ENCODE data around the gene AGMO. TPM values are rescaled to one million over a fixed set of nuclear protein-coding genes. Genes with fewer than 3 reads are reported as not detected.

Gene AGMO
- total and polyA plus RNA-seq, 2 experiments from 2014 or later, result 6.5 to 7.3 TPM

- Histone ChIP-seq H2AFZ (no peak overlapping the region), H3K27ac (no peak overlapping the region), H4K20me1 (ENCODE audit: insufficient read depth, poor library complexity, severe bottlenecking) (no peaks in the 10 kb centered on the region), H3K4me1 (ENCODE audit: insufficient read depth) (no peaks in the 10 kb centered on the region), H3K9me2 (replicated peaks; ENCODE audit: insufficient read depth) (no peaks in the 10 kb centered on the region), H3K27me3 (no peaks in the 10 kb centered on the region), H3K4me3 (no peak overlapping the region), H3K79me2 (no peaks in the 10 kb centered on the region), H3K4me2 (no peak overlapping the region), H3K36me3 (replicated peaks; ENCODE audit: insufficient read depth, low read depth) (no peaks in the 10 kb centered on the region), H3K9me3 (ENCODE audit: low read depth) (no peaks in the 10 kb centered on the region)
- WGBS (ENCODE audit: low lambda C conversion rate, missing lambda C conversion rate), result 92% methylated on average over 4 of the region's 4 CpGs
- DNase-seq (ENCODE audit: low spot score), result no peak
- TF ChIP-seq CTCF (IDR thresholded peaks at IDR 0.05; ENCODE audit: poor library complexity) (no peak), EZH2phosphoT487 (IDR thresholded peaks at IDR 0.05; ENCODE audit: low read depth, severe bottlenecking, unreplicated experiment) (no peak), EZH2 (IDR thresholded peaks at IDR 0.05; ENCODE audit: borderline replicate concordance) (no peak)
Observed at GRCh38 chr7:15239801-15240200, 322.0 kb downstream of the AGMO start.

GRCh38 chr7:15236952-15237351, 324.9 kb downstream of the AGMO start:
- H2AFZ ChIP-seq, result no peak overlapping the region
- 59% methylated on average over 2 of the region's 2 CpGs for WGBS (ENCODE audit: low lambda C conversion rate, missing lambda C conversion rate)

GRCh38 chr7:15234431-15234830, 327.4 kb downstream of the AGMO start:
- Histone ChIP-seq H3K4me3 (no peak overlapping the region), H3K27ac (no peak overlapping the region), H3K9me3 (ENCODE audit: low read depth) (no peaks in the 10 kb centered on the region), H3K4me1 (ENCODE audit: insufficient read depth) (no peaks in the 10 kb centered on the region), H3K4me2 (no peak overlapping the region), H2AFZ (no peak overlapping the region), H3K27me3 (no peaks in the 10 kb centered on the region), H3K36me3 (replicated peaks; ENCODE audit: insufficient read depth, low read depth) (no peaks in the 10 kb centered on the region), H3K9me2 (replicated peaks; ENCODE audit: insufficient read depth) (no peaks in the 10 kb centered on the region), H4K20me1 (ENCODE audit: insufficient read depth, poor library complexity, severe bottlenecking) (no peaks in the 10 kb centered on the region), H3K79me2 (no peaks in the 10 kb centered on the region)
- no peak for DNase-seq (ENCODE audit: low spot score)
- 73% methylated on average over 3 of the region's 3 CpGs for WGBS (ENCODE audit: low lambda C conversion rate, missing lambda C conversion rate)
- TF ChIP-seq EZH2 (IDR thresholded peaks at IDR 0.05; ENCODE audit: borderline replicate concordance), result no peak
- TF ChIP-seq CTCF (IDR thresholded peaks at IDR 0.05; ENCODE audit: poor library complexity), result no peak
- TF ChIP-seq EZH2phosphoT487 (IDR thresholded peaks at IDR 0.05; ENCODE audit: low read depth, severe bottlenecking, unreplicated experiment), result no peak

More at GRCh38 chr7:15236952-15237351, 324.9 kb downstream of the AGMO start:
- H3K79me2 ChIP-seq, result no peaks in the 10 kb centered on the region
- no peak overlapping the region for H3K4me2 ChIP-seq
- no peaks in the 10 kb centered on the region for H4K20me1 ChIP-seq (ENCODE audit: insufficient read depth, poor library complexity, severe bottlenecking)
- no peak for DNase-seq (ENCODE audit: low spot score)
- no peak overlapping the region for H3K27ac ChIP-seq
- TF ChIP-seq CTCF (IDR thresholded peaks at IDR 0.05; ENCODE audit: poor library complexity) (no peak), EZH2phosphoT487 (IDR thresholded peaks at IDR 0.05; ENCODE audit: low read depth, severe bottlenecking, unreplicated experiment) (no peak)
- no peaks in the 10 kb centered on the region for H3K9me3 ChIP-seq (ENCODE audit: low read depth)
- H3K4me3 ChIP-seq, result no peak overlapping the region
- no peaks in the 10 kb centered on the region for H3K27me3 ChIP-seq
- no peaks in the 10 kb centered on the region for H3K9me2 ChIP-seq (replicated peaks; ENCODE audit: insufficient read depth)
- H3K36me3 ChIP-seq (replicated peaks; ENCODE audit: insufficient read depth, low read depth), result no peaks in the 10 kb centered on the region
- no peaks in the 10 kb centered on the region for H3K4me1 ChIP-seq (ENCODE audit: insufficient read depth)

GRCh38 chr7:15228831-15229230, 333.0 kb downstream of the AGMO start:
- Histone ChIP-seq H4K20me1 (ENCODE audit: insufficient read depth, poor library complexity, severe bottlenecking) (no peaks in the 10 kb centered on the region), H3K4me1 (ENCODE audit: insufficient read depth) (no peaks in the 10 kb centered on the region), H3K27me3 (no peaks in the 10 kb centered on the region), H3K4me3 (no peak overlapping the region), H3K4me2 (no peak overlapping the region), H3K9me3 (ENCODE audit: low read depth) (no peaks in the 10 kb centered on the region), H3K79me2 (no peaks in the 10 kb centered on the region), H2AFZ (no peak overlapping the region), H3K27ac (no peak overlapping the region), H3K9me2 (replicated peaks; ENCODE audit: insufficient read depth) (no peaks in the 10 kb centered on the region), H3K36me3 (replicated peaks; ENCODE audit: insufficient read depth, low read depth) (no peaks in the 10 kb centered on the region)
- DNase-seq (ENCODE audit: low spot score), result no peak
- TF ChIP-seq EZH2 (IDR thresholded peaks at IDR 0.05; ENCODE audit: borderline replicate concordance), result no peak
- TF ChIP-seq CTCF (IDR thresholded peaks at IDR 0.05; ENCODE audit: poor library complexity), result no peak
- no peak for TF ChIP-seq EZH2phosphoT487 (IDR thresholded peaks at IDR 0.05; ENCODE audit: low read depth, severe bottlenecking, unreplicated experiment)
- 70% methylated on average over 3 of the region's 3 CpGs for WGBS (ENCODE audit: low lambda C conversion rate, missing lambda C conversion rate)

All from hepatocyte (in vitro differentiated cells).